Fibroblast of lung (primary cell): ENCODE data around the gene BCL7A. TPM values are rescaled to one million over a fixed set of nuclear protein-coding genes. Genes with fewer than 3 reads are reported as not detected.

Source experiments
- DNase-seq, 2 donors: peaks; one replicate each; pipeline versions ENCODE4 v3.0.0 to v3.0.0-alpha.2; 2010; ENCODE audit warnings: low read depth in 2 of 2
- H2AFZ ChIP-seq: 2 replicates; pipeline ENCODE4 v1.5.1; 2012; ENCODE audit warnings: low read length, control low read depth, inconsistent platforms
- H3K27ac ChIP-seq: 2 replicates; pipeline ENCODE4 v1.5.1; 2011; ENCODE audit warnings: low read length, control low read depth; ENCODE audit not compliant: insufficient read depth
- H3K27me3 ChIP-seq: 2 replicates; pipeline ENCODE4 v1.5.1; 2011; ENCODE audit warnings: mild to moderate bottlenecking, low read length; ENCODE audit not compliant: control insufficient read depth, insufficient read depth
- H3K36me3 ChIP-seq: 2 replicates; pipeline ENCODE4 v1.5.1; 2011; ENCODE audit warnings: low read length; ENCODE audit not compliant: control insufficient read depth, insufficient read depth
- H3K4me1 ChIP-seq: 2 replicates; pipeline ENCODE4 v1.5.1; 2011; ENCODE audit warnings: low read length; ENCODE audit not compliant: control insufficient read depth, insufficient read depth; ENCODE audit errors: extremely low read depth
- H3K4me2 ChIP-seq: 2 replicates; pipeline ENCODE4 v1.5.1; 2011; ENCODE audit warnings: low read length, control low read depth; ENCODE audit not compliant: insufficient read depth; ENCODE audit errors: extremely low read depth
- H3K4me3 ChIP-seq, 4 experiments: fragments of 200-600 bp in 1 of 4; sonication (generic) in 1 of 4; replicated peaks in 1 of 4; 2 replicates each; pipeline ENCODE4 v1.5.1; 2011 to 2016; ENCODE audit warnings: low read length in 4 of 4, low read depth in 3 of 4, mild to moderate bottlenecking in 3 of 4, control low read depth in 2 of 4, inconsistent platforms in 1 of 4, mixed read lengths in 1 of 4; ENCODE audit not compliant: insufficient read depth in 1 of 4; ENCODE audit errors: control extremely low read depth in 1 of 4
- H3K79me2 ChIP-seq: 2 replicates; pipeline ENCODE4 v1.5.1; 2012; ENCODE audit warnings: mild to moderate bottlenecking, low read length, inconsistent platforms; ENCODE audit not compliant: control insufficient read depth, insufficient read depth
- H3K9ac ChIP-seq: 2 replicates; pipeline ENCODE4 v1.5.1; 2011; ENCODE audit warnings: mild to moderate bottlenecking, low read length, control low read depth; ENCODE audit not compliant: insufficient read depth
- H3K9me3 ChIP-seq: 2 replicates; pipeline ENCODE4 v1.5.1; 2012; ENCODE audit warnings: low read depth, low read length; ENCODE audit not compliant: control insufficient read depth, insufficient read depth
- H4K20me1 ChIP-seq: 2 replicates; pipeline ENCODE4 v1.5.1; 2011; ENCODE audit warnings: low read length; ENCODE audit not compliant: control insufficient read depth, insufficient read depth; ENCODE audit errors: extremely low read depth
- CTCF ChIP-seq, 2 donors: IDR thresholded peaks in 1 of 2; conservative IDR thresholded peaks in 1 of 2; 1 replicate in 1 of 2; 2 replicates in 1 of 2; pipeline ENCODE4 v1.5.1; 2011 to 2012; ENCODE audit warnings: low read length in 2 of 2, control low read depth in 1 of 2, inconsistent platforms in 1 of 2, low read depth in 1 of 2, mild to moderate bottlenecking in 1 of 2
- EZH2 ChIP-seq: IDR thresholded peaks from 2 replicates; pipeline ENCODE4 v1.5.1; 2012; ENCODE audit warnings: low read length, control low read depth, mild to moderate bottlenecking; ENCODE audit errors: missing control alignments
- polyA plus RNA-seq, 2 donors: library from polyadenylated mRNA; depleted of rRNA in 1 of 2; stranded (reverse) in 1 of 2; unstranded in 1 of 2; fragments of >200 nt; gene quantifications; 2 replicates each; pipeline ENCODE4 v1.2.1, GENCODE V29; 2011 to 2012; ENCODE audit warnings: missing spikeins in 1 of 2
- total RNA-seq: library from RNA; depleted of rRNA; stranded (reverse); fragments of >200 nt; gene quantifications from 2 replicates; pipeline ENCODE4 v1.2.1, GENCODE V29; 2014

BCL7A gene
- total and polyA plus RNA-seq, 2 donors (not counting 1 experiment from before 2014, with no cell fraction given): 3.8 to 7.4 TPM

- H3K27me3 ChIP-seq: no peaks in the 10 kb centered on the region
- H3K4me1 ChIP-seq: peaks cover 11% of the 10 kb centered on the region
- peak overlapping the region; percentile 42 for H3K9ac ChIP-seq
- no peaks in the 10 kb centered on the region for H4K20me1 ChIP-seq
- no peak for TF ChIP-seq EZH2
- no peak for TF ChIP-seq CTCF (conservative IDR thresholded peaks at IDR 0.05 in 1 of 2, IDR thresholded peaks at IDR 0.05 in 1 of 2; ENCODE audit: low read depth in 1 of 2, low read length in 2 of 2)
- H3K79me2 ChIP-seq: peaks cover 13% of the 10 kb centered on the region
- H2AFZ ChIP-seq: peak overlapping the region; percentile 73
- peak overlapping the region; percentile 90 for H3K4me2 ChIP-seq
- no peaks in the 10 kb centered on the region for H3K9me3 ChIP-seq
- H3K36me3 ChIP-seq: no peaks in the 10 kb centered on the region
- H3K27ac ChIP-seq: peak overlapping the region; percentile 31
- peak overlapping the region; percentile 54 to 69 (median 62) for H3K4me3 ChIP-seq
- DNase-seq: no peak
These were observed 377 bp upstream of the BCL7A start for GRCh38 chr12:122021193-122021821.

- Histone ChIP-seq H2AFZ (peak overlapping the region; percentile 51), H3K27ac (peak overlapping the region; percentile 68), H3K9me3 (no peaks in the 10 kb centered on the region), H3K4me3 (peak overlapping the region; percentile 48 to 77 (median 72)), H3K79me2 (peaks cover 16% of the 10 kb centered on the region), H3K9ac (peak overlapping the region; percentile 68), H3K4me1 (peaks cover 11% of the 10 kb centered on the region), H4K20me1 (no peaks in the 10 kb centered on the region), H3K27me3 (no peaks in the 10 kb centered on the region), H3K4me2 (peak overlapping the region; percentile 96), H3K36me3 (no peaks in the 10 kb centered on the region)
- peak in 1 of 2 donors; percentile 25 for DNase-seq
- TF ChIP-seq EZH2 (no peak), CTCF (conservative IDR thresholded peaks at IDR 0.05 in 1 of 2, IDR thresholded peaks at IDR 0.05 in 1 of 2; ENCODE audit: low read depth in 1 of 2, low read length in 2 of 2) (no peak)
These were observed 982 bp downstream of the BCL7A start for GRCh38 chr12:122022393-122023338.
